Adrenal gland (tissue), 5 donors: ENCODE measurements around the gene LGR5.

Experiments
- CTCF ChIP-seq, 6 experiments: fragments of 450-650 bp in 4 of 6; fragments of 200-600 bp in 2 of 6; sonication (generic) in 1 of 6; IDR thresholded peaks; 1 replicate in 5 of 6; 2 replicates in 1 of 6; pipeline versions ENCODE4 v1.5.1 to v1.8.0; 2016 to 2021; ENCODE audit warnings: antibody characterized with exemption in 6 of 6, mild to moderate bottlenecking in 2 of 6, moderate library complexity in 1 of 6
- POLR2A ChIP-seq, 2 donors: fragments of 450-650 bp; IDR thresholded peaks; one replicate each; pipeline ENCODE4 v1.6.1; 2017; ENCODE audit warnings: antibody characterized with exemption in 2 of 2, mild to moderate bottlenecking in 2 of 2, moderate library complexity in 1 of 2
- donor health status: DM: no; HTN: no; CAD: no.

- TF ChIP-seq CTCF (IDR thresholded peaks at IDR 0.05) (no peak), POLR2A (IDR thresholded peaks at IDR 0.05) (no peak)
Measured at GRCh38 chr12:71585218-71585617, 145.6 kb downstream of the LGR5 start.
